ENCODE results near the gene ILRUN. TPM values are rescaled to one million over a fixed set of nuclear protein-coding genes. Genes with fewer than 3 reads are reported as not detected.

Gene ILRUN
- total RNA-seq (2021), result 63.7 and 64.6 TPM in 2 replicates
- long read RNA-seq, full-length matches to known transcripts, result 16 of 59 reads
- long read RNA-seq, partial matches to known transcripts, result 6 of 59 reads
- long read RNA-seq, other reads (novel, unspliced or antisense), result 37 of 59 reads

GRCh38 chr6:34696739-34697543 lies at the start of gene ILRUN:
Gene ILRUN, minus strand, starts transcription at chr6:34696767. Its CDS starts 164 bp downstream, at chr6:34696603.
- no peak within 1 kb of the TSS for H3K23ac ChIP-seq (ENCODE audit: insufficient read length, low read depth, low read length)
- H3K4me1 Mint-ChIP-seq, result peaks cover 23 to 31% of the 10 kb centered on the region in 2 experiments
- no peaks in the 10 kb centered on the region for H3K9me3 Mint-ChIP-seq
- no peak within 1 kb of the TSS for H3K4ac ChIP-seq (ENCODE audit: low read depth, low read length)
- H2BK5ac ChIP-seq (ENCODE audit: insufficient read length, low read length), result no peak within 1 kb of the TSS
- WGBS (ENCODE audit: extremely low coverage, insufficient read length, low lambda C conversion rate), result no CpG with 5 or more reads among the region's 49 CpGs
- H3K27ac ChIP-seq (ENCODE audit: insufficient read length, low read depth, low read length), result no peak within 1 kb of the TSS
- H2BK15ac ChIP-seq (ENCODE audit: low read depth, low read length), result peak within 1 kb of the TSS; percentile 86; the same call in 1 of the 2 replicates
- H3T11ph ChIP-seq (ENCODE audit: low read length), result no peak within 1 kb of the TSS
- H2AFZ ChIP-seq (ENCODE audit: low read length), result peak within 1 kb of the TSS; percentile 24
- no peak within 1 kb of the TSS for H4K91ac ChIP-seq (ENCODE audit: insufficient read length, low read depth, low read length)
- H3K4me2 ChIP-seq (ENCODE audit: insufficient read depth, insufficient read length, low read length), result peak within 1 kb of the TSS; percentile 99
- peaks cover 6% of the 10 kb centered on the region for H3K79me1 ChIP-seq (ENCODE audit: insufficient read depth, low read depth, low read length, poor library complexity, severe bottlenecking)
- no peak within 1 kb of the TSS for H3K18ac ChIP-seq (ENCODE audit: insufficient read length, low read depth, low read length)
- H2BK12ac ChIP-seq (ENCODE audit: insufficient read length, low read depth, low read length), result no peak within 1 kb of the TSS
- peak within 1 kb of the TSS; percentile 94 for H3K14ac ChIP-seq (ENCODE audit: insufficient read depth, low read length)
- H3K9ac ChIP-seq (ENCODE audit: extremely low read depth, insufficient read length, low read length), result peak within 1 kb of the TSS; percentile 91
- no peak within 1 kb of the TSS for H4K8ac ChIP-seq (replicated peaks; ENCODE audit: insufficient read length, low read depth, low read length)
- H3K27ac Mint-ChIP-seq, result peak within 1 kb of the TSS; percentile 95 to 97 (median 96)
- no peaks in the 10 kb centered on the region for H3K27me3 ChIP-seq (ENCODE audit: insufficient read depth, low read length)
- H2AK5ac ChIP-seq (ENCODE audit: insufficient read length, low read length), result no peak within 1 kb of the TSS
- peaks cover 0 to 6% (median 0%) of the 10 kb centered on the region in 3 experiments; a peak in 2 of 7 replicates for H3K36me3 Mint-ChIP-seq (ENCODE audit: insufficient read depth in 1 of 3, low read depth in 3 of 3)
- H4K20me1 ChIP-seq (ENCODE audit: control insufficient read depth, insufficient read depth, insufficient read length), result no peaks in the 10 kb centered on the region
- H2BK20ac ChIP-seq (ENCODE audit: low read depth, low read length, poor library complexity, severe bottlenecking), result no peak within 1 kb of the TSS
- no peaks in the 10 kb centered on the region for H3K9me3 ChIP-seq (ENCODE audit: control insufficient read depth, low read depth, low read length)
- H3K56ac ChIP-seq (ENCODE audit: insufficient read length, low read depth, low read length), result no peak within 1 kb of the TSS
- peaks cover 13% of the 10 kb centered on the region for H3K23me2 ChIP-seq (ENCODE audit: insufficient read length, low read depth, low read length, poor library complexity, severe bottlenecking)
- peak; percentile 94 for DNase-seq
- TF ChIP-seq, protein P1, sequence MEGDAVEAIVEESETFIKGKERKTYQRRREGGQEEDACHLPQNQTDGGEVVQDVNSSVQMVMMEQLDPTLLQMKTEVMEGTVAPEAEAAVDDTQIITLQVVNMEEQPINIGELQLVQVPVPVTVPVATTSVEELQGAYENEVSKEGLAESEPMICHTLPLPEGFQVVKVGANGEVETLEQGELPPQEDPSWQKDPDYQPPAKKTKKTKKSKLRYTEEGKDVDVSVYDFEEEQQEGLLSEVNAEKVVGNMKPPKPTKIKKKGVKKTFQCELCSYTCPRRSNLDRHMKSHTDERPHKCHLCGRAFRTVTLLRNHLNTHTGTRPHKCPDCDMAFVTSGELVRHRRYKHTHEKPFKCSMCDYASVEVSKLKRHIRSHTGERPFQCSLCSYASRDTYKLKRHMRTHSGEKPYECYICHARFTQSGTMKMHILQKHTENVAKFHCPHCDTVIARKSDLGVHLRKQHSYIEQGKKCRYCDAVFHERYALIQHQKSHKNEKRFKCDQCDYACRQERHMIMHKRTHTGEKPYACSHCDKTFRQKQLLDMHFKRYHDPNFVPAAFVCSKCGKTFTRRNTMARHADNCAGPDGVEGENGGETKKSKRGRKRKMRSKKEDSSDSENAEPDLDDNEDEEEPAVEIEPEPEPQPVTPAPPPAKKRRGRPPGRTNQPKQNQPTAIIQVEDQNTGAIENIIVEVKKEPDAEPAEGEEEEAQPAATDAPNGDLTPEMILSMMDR (conservative IDR thresholded peaks at IDR 0.05), result no peak
- no peak within 1 kb of the TSS for H4K5ac ChIP-seq (ENCODE audit: insufficient read length, low read depth, low read length)
- H2BK120ac ChIP-seq (ENCODE audit: low read depth, low read length, poor library complexity, severe bottlenecking), result no peak within 1 kb of the TSS
- peak within 1 kb of the TSS; percentile 90 to 94 for H3K4me3 Mint-ChIP-seq
- peaks cover 21% of the 10 kb centered on the region; the same call in 1 of the 2 replicates for H3K79me2 ChIP-seq (ENCODE audit: insufficient read depth, low read length)
- H3K27me3 Mint-ChIP-seq (ENCODE audit: low read depth), result no peaks in the 10 kb centered on the region; the same call in 1 of the 2 replicates
- peaks cover 4% of the 10 kb centered on the region; the same call in 1 of the 2 replicates for H3K4me1 ChIP-seq (ENCODE audit: insufficient read depth, low read length)
